Myocyte (in vitro differentiated cells): Measurements from ENCODE around the gene AKIP1. TPM values are rescaled to one million over a fixed set of nuclear protein-coding genes. Genes with fewer than 3 reads are reported as not detected.
"Not testable (repeated sequence)": the region's sequence is repeated elsewhere in the genome, so short reads cannot be mapped to it uniquely, and the experiment has no call there.

Experiments used
- DNase-seq: peaks from one replicate; pipeline ENCODE4 v3.0.0-alpha.2; 2012; ENCODE audit warnings: low read depth
- total RNA-seq: library from RNA; depleted of rRNA; stranded (reverse); fragments of >200 nt; gene quantifications from 2 replicates; pipeline ENCODE4 v1.2.3, GENCODE V29; 2014

Gene AKIP1
- total RNA-seq, 1 donor from 2014 or later = 95.3 TPM

- DNase-seq = no peak
Observed at GRCh38 chr11:8914661-8915018, 3.7 kb downstream of the AKIP1 start.

- DNase-seq = peak; percentile 93
Observed at GRCh38 chr11:8917157-8917825, 6.3 kb downstream of the AKIP1 start.

GRCh38 chr11:8922691-8923090 lies 11.7 kb downstream of the AKIP1 start:
- no peak for DNase-seq

GRCh38 chr11:8925711-8926110 lies 14.7 kb downstream of the AKIP1 start:
- no peak for DNase-seq

- no peak for DNase-seq
Observed at GRCh38 chr11:8926236-8926635, 15.2 kb downstream of the AKIP1 start.

GRCh38 chr11:8927233-8927632 lies 16.2 kb downstream of the AKIP1 start:
- no peak for DNase-seq

- DNase-seq = no peak
Observed at GRCh38 chr11:8928205-8928604, 17.2 kb downstream of the AKIP1 start.

GRCh38 chr11:8928981-8929615 lies 18.1 kb downstream of the AKIP1 start:
- DNase-seq = peak; percentile 88

- peak; percentile 91 for DNase-seq
Observed at GRCh38 chr11:8930456-8931175, 19.6 kb downstream of the AKIP1 start.

- no peak for DNase-seq
Observed at GRCh38 chr11:8932564-8933180, 21.7 kb downstream of the AKIP1 start, which contains the start of gene C11orf16. TSS of gene C11orf16 (minus strand) at chr11:8932947. CDS start at chr11:8932308, 639 bp downstream.

- no peak for DNase-seq
Observed at GRCh38 chr11:8933931-8934330, 22.9 kb downstream of the AKIP1 start.

GRCh38 chr11:8934742-8935488 lies 23.9 kb downstream of the AKIP1 start:
- DNase-seq = no peak

- DNase-seq = not testable (repeated sequence)
Observed at GRCh38 chr11:8935789-8936188, 24.8 kb downstream of the AKIP1 start.

GRCh38 chr11:8937159-8937558 lies 26.2 kb downstream of the AKIP1 start:
- no peak for DNase-seq

- no peak for DNase-seq
Observed at GRCh38 chr11:8937659-8938058, 26.7 kb downstream of the AKIP1 start.

GRCh38 chr11:8941341-8942103 lies 30.5 kb downstream of the AKIP1 start:
- DNase-seq = no peak

GRCh38 chr11:8942518-8943066 lies 31.6 kb downstream of the AKIP1 start, which contains the start of gene ASCL3:
TSS of gene ASCL3 (minus strand) at chr11:8943016. CDS start at chr11:8938161, 4,855 bp downstream.
- no peak for DNase-seq

- DNase-seq = peak; percentile 16
Observed at GRCh38 chr11:8947230-8947943, 36.4 kb downstream of the AKIP1 start.

GRCh38 chr11:8948886-8949285 lies 37.9 kb downstream of the AKIP1 start:
- DNase-seq = no peak
